Measurements from ENCODE around the gene C1orf94.
"Not testable (repeated sequence)": the region's sequence is repeated elsewhere in the genome, so short reads cannot be mapped to it uniquely, and the experiment has no call there.

C1orf94 gene

DNA sequence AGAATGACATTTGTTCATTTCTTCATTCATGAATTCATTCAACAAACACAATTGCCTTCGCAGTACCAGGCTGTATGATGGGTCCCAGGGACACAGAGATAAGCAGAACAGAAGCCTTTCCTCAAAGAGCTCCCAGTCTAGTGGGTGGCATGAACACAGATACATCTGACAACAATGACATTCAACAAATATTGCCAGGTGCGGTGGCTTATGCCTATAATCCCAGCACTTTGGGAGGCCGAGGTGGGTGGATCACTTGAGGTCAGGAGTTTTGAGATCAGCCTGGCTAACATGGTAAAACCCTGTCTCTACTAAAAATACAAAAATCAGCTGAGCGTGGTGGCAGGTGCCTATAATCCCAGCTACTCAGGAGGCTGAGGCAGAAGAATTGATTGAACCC lies 6.7 kb downstream of the C1orf94 start:
- peaks cover 44 to 45% of the 10 kb centered on the region in 2 donors for H3K27me3 Mint-ChIP-seq
- not testable (repeated sequence) for H3K27ac Mint-ChIP-seq; H3K4me1 Mint-ChIP-seq; H3K9me3 Mint-ChIP-seq; DNase-seq; H3K36me3 Mint-ChIP-seq; H3K4me3 Mint-ChIP-seq; ATAC-seq (replicated peaks)

DNA sequence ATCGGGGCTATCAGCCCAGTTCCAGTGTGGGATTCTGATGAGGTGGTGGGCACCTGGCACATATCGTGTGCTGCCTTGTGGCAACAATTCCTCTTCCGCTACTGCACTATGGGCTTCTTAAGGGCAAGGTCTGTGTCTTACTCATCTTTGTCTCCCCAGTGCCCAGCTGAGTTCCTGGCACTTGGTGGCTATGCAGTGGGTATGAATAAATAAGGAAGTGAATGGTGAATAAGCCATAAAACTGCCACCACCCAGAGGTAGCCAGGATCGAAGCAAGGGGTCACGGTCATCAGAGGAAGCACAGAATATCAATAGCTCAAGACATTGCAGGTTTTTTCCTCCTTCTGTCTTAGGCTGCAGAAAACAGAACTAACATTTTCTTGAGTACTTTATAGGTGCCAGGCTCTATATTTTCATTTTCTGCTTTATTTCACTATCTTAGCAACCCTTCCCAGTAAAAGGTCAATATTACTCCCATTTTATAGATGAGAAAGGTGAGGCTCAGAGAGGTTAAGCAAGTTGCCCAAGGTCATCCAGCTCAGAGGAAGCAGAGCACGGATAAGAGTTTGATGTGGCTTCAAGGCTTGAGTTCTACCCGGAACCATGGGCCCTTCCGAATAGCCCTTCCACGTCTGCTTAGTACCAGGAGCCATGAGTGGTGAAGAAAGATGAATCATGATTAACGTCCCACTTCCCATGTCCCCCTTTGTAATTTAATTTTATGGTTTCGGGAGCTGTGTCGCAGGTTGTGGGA lies 10.2 kb downstream of the C1orf94 start:
- Mint-ChIP-seq H3K9me3 (peaks cover 6 to 13% of the 10 kb centered on the region in 2 donors), H3K4me1 (no peaks in the 10 kb centered on the region), H3K36me3 (peaks cover 0 to 2% of the 10 kb centered on the region in 2 donors), H3K27me3 (peaks cover 34 to 38% of the 10 kb centered on the region in 2 donors), H3K4me3 (no peak overlapping the region), H3K27ac (no peak overlapping the region)
- DNase-seq (no peak), ATAC-seq (replicated peaks) (no peak)

DNA sequence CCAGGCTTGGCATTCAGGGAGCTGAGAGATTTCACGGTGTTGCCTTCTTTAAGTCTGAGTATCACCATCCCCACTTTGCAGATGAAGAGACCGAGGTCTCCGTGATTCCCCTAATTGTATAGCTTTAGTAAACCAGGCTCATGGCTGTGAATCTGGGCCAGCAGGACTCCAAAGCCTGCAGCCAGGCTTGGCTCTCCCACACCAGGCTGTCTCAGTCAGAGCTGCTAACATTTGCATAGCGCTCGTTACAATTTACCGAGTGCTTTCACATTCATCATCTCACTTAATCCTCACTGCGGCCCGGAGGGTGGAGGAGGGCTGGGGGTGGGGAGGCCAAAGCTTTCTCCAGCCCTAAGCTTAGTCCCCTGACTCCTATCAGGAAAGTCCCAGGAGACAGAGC lies 11.7 kb downstream of the C1orf94 start:
- Mint-ChIP-seq H3K36me3 (peaks cover 0 to 2% of the 10 kb centered on the region in 2 donors), H3K4me3 (no peak overlapping the region), H3K27me3 (peaks cover 33 to 38% of the 10 kb centered on the region in 2 donors), H3K27ac (no peak overlapping the region), H3K9me3 (peaks cover 6 to 10% of the 10 kb centered on the region in 2 donors), H3K4me1 (no peaks in the 10 kb centered on the region)
- ATAC-seq (replicated peaks), result no peak
- DNase-seq, result no peak

DNA sequence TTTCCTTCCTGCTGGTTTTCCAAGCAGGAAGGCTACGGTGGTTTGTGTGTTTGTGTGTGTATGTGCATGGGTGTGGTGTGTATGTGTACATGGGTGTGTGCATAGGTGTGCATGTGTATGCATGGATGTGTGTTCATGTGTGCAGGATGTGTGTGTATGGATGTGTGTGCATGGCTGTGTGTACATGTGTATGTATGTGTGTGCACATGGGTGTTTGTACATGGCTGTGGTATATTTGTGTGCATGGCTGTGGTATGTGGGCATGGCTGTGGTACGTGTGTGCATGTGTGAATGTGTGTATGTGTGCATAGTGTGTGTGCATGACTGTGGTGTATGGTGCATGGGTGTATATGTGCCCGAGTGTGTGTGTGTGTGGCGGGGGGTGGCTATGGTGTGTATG lies 12.3 kb downstream of the C1orf94 start:
- Mint-ChIP-seq H3K4me3 (no peak overlapping the region), H3K9me3 (peaks cover 6 to 10% of the 10 kb centered on the region in 2 donors), H3K36me3 (peaks cover 0 to 2% of the 10 kb centered on the region in 2 donors), H3K4me1 (no peaks in the 10 kb centered on the region), H3K27ac (no peak overlapping the region), H3K27me3 (peaks cover 33 to 38% of the 10 kb centered on the region in 2 donors)
- no peak for DNase-seq
- no peak for ATAC-seq (replicated peaks)

DNA sequence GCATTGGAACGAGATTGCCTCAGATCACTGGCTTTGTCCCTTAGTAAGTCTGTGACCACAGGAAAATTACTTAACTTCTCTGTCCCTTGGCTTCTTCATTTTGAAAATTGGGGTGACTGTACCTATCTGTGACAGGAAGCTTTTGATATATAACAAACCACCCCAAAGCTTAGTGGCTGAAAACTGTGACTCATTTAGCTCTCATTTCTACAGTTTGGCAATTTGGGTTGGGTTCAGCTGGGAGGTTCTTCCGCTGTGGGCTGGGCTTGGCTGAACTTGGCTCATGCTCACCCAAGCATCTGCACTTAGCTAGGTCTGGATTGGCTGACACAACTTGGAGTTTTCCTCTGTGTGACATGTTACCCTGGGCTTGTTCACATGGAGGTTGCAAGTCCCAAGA lies 14.0 kb downstream of the C1orf94 start:
- Mint-ChIP-seq H3K4me3 (no peak overlapping the region), H3K27ac (no peak overlapping the region), H3K4me1 (no peaks in the 10 kb centered on the region), H3K36me3 (peaks cover 0 to 2% of the 10 kb centered on the region in 2 donors), H3K27me3 (peaks cover 29 to 34% of the 10 kb centered on the region in 2 donors), H3K9me3 (peaks cover 6 to 10% of the 10 kb centered on the region in 2 donors)
- DNase-seq (no peak), ATAC-seq (replicated peaks) (no peak)

DNA sequence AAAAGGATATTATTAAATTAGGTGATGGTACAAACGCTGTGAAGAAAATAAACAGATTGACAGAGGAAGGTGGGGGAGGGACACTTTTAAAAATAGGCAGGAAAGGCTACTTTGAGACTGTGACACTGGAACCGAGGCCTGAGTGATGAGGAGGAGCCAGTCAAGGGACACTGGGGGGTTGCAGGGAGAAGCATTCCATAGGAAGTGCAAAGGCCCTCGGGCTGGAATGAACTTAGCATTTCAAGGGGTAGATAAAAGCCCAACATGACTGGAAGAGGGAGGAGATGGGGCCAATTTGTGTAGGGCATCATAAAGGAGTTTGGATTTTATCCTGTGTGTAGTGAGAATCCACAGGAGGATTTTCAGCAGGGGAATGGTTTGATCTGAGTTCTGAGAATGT lies 15.9 kb downstream of the C1orf94 start:
- no peak overlapping the region for H3K4me3 Mint-ChIP-seq
- H3K36me3 Mint-ChIP-seq, result peaks cover 0 to 2% of the 10 kb centered on the region in 2 donors
- peaks cover 19 to 22% of the 10 kb centered on the region in 2 donors for H3K27me3 Mint-ChIP-seq
- peaks cover 6 to 10% of the 10 kb centered on the region in 2 donors for H3K9me3 Mint-ChIP-seq
- H3K27ac Mint-ChIP-seq, result no peak overlapping the region
- DNase-seq, result no peak
- no peak for ATAC-seq (replicated peaks)
- no peaks in the 10 kb centered on the region for H3K4me1 Mint-ChIP-seq

DNA sequence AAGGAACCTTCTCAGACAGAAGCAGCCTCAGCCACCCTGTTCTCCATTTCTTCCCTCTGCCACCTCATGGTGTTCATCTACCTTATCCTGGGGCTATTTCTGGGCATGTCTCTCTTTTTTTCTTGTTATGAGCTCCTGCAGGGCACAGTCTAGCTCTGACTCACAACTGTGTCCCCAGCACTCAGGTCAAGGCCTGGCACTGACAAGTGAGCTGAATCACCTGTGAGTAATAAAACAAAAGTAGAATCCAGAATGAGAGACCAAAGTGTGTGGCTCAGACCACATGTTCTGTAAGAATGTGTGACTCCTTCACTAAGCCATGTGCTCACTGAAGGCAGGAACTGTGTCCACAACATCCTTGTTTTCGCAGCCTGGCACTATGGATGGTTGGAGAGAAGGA lies 23.2 kb downstream of the C1orf94 start:
- H3K4me1 Mint-ChIP-seq, result no peaks in the 10 kb centered on the region
- no peak for ATAC-seq (replicated peaks)
- no peaks in the 10 kb centered on the region for H3K9me3 Mint-ChIP-seq
- H3K27me3 Mint-ChIP-seq, result peaks cover 7 to 11% of the 10 kb centered on the region in 2 donors
- no peak overlapping the region for H3K27ac Mint-ChIP-seq
- no peak overlapping the region for H3K4me3 Mint-ChIP-seq
- no peaks in the 10 kb centered on the region for H3K36me3 Mint-ChIP-seq
- DNase-seq, result no peak

DNA sequence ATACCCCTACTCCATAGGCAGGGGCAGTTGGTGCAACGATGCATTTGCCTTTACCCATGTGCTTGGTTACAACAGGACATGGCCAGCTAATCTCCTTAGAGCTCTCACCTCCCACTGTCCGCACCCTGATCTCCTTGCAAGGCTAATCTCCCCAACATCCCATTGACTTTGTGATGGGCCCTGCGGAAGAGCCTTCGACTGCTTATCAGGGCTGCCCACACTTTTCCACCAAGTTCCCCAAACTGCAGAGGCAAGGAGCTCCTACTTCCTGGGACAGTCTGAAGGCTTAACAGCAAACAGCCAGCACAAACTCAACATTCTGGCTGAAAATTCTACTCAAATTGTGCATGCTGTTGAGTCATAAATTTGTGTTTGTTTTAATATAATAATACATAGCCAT lies 36.0 kb downstream of the C1orf94 start:
- H3K4me3 Mint-ChIP-seq, result no peak overlapping the region
- no peaks in the 10 kb centered on the region for H3K4me1 Mint-ChIP-seq
- no peak overlapping the region for H3K27ac Mint-ChIP-seq
- DNase-seq (no peak), ATAC-seq (replicated peaks) (no peak)
- H3K9me3 Mint-ChIP-seq, result no peaks in the 10 kb centered on the region
- no peaks in the 10 kb centered on the region for H3K36me3 Mint-ChIP-seq
- no peaks in the 10 kb centered on the region for H3K27me3 Mint-ChIP-seq

DNA sequence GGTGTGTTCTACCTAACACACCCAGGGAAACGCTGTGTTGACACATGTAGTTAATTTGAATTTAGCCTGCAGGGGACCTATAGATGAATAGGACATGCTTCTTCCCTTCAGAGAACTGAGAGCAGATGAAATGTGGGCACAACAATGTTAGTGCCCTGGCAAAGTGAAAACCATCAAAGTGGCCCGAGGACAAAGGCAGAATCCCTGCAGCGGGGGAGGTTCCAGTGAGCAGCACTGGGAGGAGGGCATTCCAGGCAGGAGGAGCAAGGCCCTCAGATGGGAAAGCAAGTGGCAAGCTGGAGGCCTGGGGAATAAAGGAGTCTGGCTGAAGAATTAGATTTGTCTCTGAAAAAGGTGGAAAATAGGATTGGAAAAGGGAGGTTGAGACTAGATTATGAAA lies 37.2 kb downstream of the C1orf94 start:
- Mint-ChIP-seq H3K27ac (no peak overlapping the region), H3K27me3 (no peaks in the 10 kb centered on the region), H3K4me1 (no peaks in the 10 kb centered on the region), H3K36me3 (no peaks in the 10 kb centered on the region), H3K9me3 (peaks cover 0 to 2% of the 10 kb centered on the region in 2 donors), H3K4me3 (no peak overlapping the region)
- DNase-seq (no peak), ATAC-seq (replicated peaks) (no peak)

DNA sequence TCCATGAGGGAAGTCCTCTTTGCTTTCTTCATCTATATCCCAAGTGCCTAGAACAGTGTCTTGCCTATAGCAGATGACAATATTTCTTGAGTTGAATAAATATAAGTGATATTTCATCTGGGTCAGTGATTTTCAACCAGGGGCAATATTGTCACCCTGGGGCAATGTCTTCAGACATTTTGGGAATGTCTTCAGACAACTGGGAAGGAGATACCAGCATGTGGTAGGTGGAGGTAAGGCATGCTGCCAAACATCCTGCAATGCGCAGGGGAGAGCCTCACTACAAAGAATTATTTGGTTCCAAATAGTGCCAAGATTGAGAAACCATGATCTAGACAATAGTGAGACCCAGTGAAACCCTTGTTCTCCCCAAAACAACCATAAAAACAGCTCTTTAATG lies 54.7 kb downstream of the C1orf94 start:
- no peak overlapping the region for H3K27ac Mint-ChIP-seq
- no peak for DNase-seq
- H3K36me3 Mint-ChIP-seq, result no peaks in the 10 kb centered on the region
- no peak for ATAC-seq (replicated peaks)
- peaks cover 0 to 3% of the 10 kb centered on the region in 2 donors for H3K9me3 Mint-ChIP-seq
- H3K4me1 Mint-ChIP-seq, result no peaks in the 10 kb centered on the region
- H3K4me3 Mint-ChIP-seq, result no peak overlapping the region
- H3K27me3 Mint-ChIP-seq, result peaks cover 5 to 7% of the 10 kb centered on the region in 2 donors

DNA sequence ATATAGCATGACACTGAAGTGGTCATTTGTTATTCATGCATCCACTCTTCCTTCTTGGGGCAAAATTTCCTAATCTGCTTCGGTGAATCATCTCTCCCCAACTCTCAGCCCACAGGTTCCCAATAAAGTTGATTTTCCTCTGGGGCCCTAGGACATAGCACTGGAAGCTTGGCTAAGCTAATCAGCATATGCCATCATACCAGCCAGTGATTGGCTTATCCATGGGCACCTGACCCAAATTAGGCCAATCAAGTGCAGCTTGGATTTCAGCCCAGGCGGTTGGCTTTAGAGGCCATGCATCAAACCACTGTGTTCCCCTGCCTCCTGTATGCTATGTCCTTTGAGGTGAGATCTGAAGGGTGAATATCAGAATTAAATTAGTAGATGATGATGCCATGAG lies 58.9 kb downstream of the C1orf94 start:
- Mint-ChIP-seq H3K27ac (no peak overlapping the region), H3K27me3 (peaks cover 5 to 16% of the 10 kb centered on the region in 2 donors), H3K9me3 (peaks cover 6% of the 10 kb centered on the region in 2 donors), H3K4me3 (no peak overlapping the region), H3K36me3 (no peaks in the 10 kb centered on the region), H3K4me1 (no peaks in the 10 kb centered on the region)
- no peak for DNase-seq
- no peak for ATAC-seq (replicated peaks)

DNA sequence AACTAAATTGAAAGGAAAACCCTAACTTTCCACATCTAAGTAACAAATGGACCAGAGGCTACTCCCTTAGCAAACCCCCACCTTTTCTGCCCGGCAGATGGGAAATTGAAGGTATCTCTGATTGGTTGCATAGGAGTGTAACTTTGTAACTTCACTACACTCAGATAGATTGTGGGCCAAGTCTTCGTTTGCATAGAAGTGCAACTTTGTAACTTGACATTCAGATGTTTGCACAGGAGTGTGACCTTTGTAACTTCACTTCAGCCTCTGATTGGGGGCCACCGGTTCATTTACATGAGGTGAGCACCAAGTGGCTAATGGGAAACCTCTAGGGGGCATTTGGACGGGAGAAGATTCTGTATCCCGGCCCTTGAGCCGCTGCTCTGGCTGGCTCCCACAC lies 59.4 kb downstream of the C1orf94 start:
- Mint-ChIP-seq H3K4me1 (no peaks in the 10 kb centered on the region), H3K36me3 (no peaks in the 10 kb centered on the region), H3K27ac (no peak overlapping the region), H3K9me3 (peaks cover 6% of the 10 kb centered on the region in 2 donors), H3K4me3 (no peak overlapping the region), H3K27me3 (peaks cover under 1 to 16% of the 10 kb centered on the region in 2 donors)
- DNase-seq, result no peak
- no peak for ATAC-seq (replicated peaks)

DNA sequence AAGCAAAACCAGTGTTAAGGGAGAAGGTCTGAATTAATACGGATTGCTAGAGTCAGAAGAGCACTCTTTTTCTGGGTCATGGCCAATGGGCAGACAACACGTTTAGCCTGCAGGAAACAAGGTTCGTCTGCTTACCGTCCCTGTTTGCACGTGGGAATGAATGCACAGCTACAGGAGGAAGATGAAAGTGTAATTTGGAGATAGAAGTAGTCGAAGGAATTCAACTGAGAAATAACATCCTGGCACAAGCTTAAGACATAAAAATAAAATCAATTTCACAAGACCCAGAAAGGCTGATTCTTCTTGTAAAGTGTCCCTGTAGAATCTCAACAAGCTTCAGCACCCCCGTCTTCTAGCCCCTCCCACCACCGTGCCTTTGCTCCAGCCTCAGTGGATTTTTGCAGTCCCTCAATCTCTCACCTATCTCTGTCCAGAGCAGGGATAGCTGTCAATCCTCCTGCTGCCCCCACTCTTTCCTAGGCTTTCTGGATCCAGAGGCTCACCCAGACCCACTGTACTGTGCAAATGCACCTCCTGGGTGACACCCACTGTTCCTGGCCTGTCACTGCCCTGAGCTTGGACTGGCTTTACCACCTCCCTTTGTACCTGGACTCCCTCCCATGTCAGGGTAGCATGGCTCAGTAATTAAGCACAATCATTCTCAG lies 60.6 kb downstream of the C1orf94 start:
- ATAC-seq (replicated peaks) (no peak), DNase-seq (no peak)
- H3K27me3 Mint-ChIP-seq, result peaks cover 0 to 16% of the 10 kb centered on the region in 2 donors
- no peaks in the 10 kb centered on the region for H3K36me3 Mint-ChIP-seq
- no peak overlapping the region for H3K4me3 Mint-ChIP-seq
- H3K9me3 Mint-ChIP-seq, result peaks cover 9 to 10% of the 10 kb centered on the region in 2 donors
- no peak overlapping the region for H3K27ac Mint-ChIP-seq
- H3K4me1 Mint-ChIP-seq, result no peaks in the 10 kb centered on the region

DNA sequence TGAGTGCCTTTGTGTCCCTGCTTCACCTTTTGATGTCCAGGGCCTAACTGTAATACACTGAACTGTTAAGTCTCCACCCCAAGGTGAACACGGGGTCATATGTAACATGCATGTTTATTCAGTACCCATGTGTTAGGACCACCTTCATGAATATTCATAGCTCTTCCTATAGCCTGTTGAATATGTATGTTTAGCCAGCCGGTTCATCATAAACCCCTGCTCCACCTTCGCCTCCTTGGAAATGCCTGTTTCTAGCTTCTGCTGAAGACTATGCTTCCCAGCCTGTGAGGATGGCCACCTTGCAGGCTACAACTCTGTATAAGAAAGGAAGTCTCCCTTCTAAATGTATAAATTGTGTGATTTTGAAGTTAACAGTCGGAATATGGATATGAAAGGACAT lies 69.3 kb downstream of the C1orf94 start:
- Mint-ChIP-seq H3K27ac (no peak overlapping the region), H3K4me3 (no peak overlapping the region), H3K27me3 (peaks cover 32 to 37% of the 10 kb centered on the region in 2 donors), H3K36me3 (no peaks in the 10 kb centered on the region), H3K4me1 (no peaks in the 10 kb centered on the region), H3K9me3 (peaks cover 3 to 4% of the 10 kb centered on the region in 2 donors)
- no peak for ATAC-seq (replicated peaks)
- no peak for DNase-seq

DNA sequence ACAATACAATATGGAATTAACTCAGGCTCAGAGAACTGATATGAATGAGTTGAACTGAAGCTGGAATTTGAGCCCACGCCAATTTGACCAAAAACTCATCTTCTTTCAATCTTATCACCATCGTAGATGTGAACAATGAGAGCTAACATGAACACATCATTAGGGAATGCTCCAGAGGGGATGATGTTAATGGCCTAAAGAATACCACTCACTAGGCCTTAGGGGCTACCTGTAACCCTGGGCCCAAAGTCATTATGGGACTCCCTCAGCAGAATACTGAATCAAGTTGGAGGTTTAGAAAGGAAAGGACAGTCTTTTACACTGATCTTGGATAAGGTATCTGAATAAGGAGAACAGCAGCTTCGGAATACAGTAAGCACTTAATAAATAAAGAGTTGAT lies 73.6 kb downstream of the C1orf94 start:
- Mint-ChIP-seq H3K36me3 (no peaks in the 10 kb centered on the region), H3K4me1 (no peaks in the 10 kb centered on the region), H3K4me3 (no peak overlapping the region), H3K27ac (no peak overlapping the region), H3K9me3 (no peaks in the 10 kb centered on the region), H3K27me3 (peaks cover 32% of the 10 kb centered on the region in 2 donors)
- no peak for ATAC-seq (replicated peaks)
- DNase-seq, result no peak
